GM03348 (cell line): ENCODE measurements around the gene LMX1B.
"Not testable (repeated sequence)": the region's sequence is repeated elsewhere in the genome, so short reads cannot be mapped to it uniquely, and the experiment has no call there.

Experiments
- DNase-seq: peaks from one replicate; pipeline ENCODE4 v3.0.0; 2012; ENCODE audit warnings: low spot score

Gene LMX1B

DNA sequence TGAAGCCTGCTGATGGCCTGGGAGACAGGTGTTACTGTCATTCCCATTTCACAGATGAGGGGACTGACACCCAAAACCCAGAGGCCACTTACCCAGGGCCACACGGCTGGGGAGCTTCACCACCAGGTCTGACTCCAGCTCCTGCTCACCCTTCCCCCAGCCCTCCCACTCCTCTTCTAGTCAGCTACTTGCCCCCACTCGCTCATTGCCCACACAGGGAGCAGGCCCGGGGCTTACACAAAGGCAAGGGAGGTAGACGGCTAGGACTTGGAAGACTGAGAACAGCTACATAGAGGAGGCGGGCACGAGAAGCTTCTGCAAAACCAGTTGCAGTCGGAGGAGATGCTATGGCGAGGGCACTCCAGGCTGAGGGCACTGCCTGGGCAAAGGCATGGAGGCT is 21.3 kb downstream of the LMX1B start:
- no peak for DNase-seq

DNA sequence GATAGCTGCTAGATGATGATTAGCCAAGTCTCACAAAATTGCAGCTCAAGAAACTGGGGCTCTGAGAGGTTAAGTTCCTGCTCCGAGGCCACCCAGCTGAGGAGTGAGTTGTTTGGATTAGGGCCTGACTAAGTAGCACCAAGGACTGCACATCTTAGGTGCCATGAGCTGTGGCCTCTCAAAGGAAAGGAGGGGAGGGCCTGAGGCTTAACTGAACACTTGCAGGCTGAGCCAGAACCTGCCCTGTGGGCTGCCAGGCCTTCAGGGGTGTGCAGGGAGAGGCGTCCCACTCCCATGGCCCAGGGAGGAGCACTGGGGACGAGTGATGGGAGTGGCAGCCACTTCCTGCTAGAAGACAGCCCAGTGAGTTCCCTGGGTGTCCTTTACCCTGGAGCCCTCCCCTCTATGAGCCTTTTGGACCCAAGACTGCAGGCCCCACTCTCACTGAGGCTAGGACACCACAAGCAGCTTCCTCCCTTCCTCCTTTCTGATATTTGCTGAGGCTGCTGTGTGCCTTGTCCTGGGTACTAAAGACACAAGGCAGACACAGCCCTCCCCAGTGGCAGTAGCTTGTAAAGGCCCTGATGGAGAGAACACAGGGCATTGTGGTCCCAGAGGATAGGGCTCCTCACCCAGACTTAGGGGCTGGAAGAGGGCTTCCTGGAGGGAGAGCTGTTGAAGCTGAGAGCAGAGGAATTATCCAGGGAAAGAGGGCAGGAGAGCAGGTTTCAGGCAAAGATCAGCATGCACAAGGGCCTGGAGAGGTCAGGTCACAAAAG is 22.1 kb downstream of the LMX1B start:
- no peak for DNase-seq

DNA sequence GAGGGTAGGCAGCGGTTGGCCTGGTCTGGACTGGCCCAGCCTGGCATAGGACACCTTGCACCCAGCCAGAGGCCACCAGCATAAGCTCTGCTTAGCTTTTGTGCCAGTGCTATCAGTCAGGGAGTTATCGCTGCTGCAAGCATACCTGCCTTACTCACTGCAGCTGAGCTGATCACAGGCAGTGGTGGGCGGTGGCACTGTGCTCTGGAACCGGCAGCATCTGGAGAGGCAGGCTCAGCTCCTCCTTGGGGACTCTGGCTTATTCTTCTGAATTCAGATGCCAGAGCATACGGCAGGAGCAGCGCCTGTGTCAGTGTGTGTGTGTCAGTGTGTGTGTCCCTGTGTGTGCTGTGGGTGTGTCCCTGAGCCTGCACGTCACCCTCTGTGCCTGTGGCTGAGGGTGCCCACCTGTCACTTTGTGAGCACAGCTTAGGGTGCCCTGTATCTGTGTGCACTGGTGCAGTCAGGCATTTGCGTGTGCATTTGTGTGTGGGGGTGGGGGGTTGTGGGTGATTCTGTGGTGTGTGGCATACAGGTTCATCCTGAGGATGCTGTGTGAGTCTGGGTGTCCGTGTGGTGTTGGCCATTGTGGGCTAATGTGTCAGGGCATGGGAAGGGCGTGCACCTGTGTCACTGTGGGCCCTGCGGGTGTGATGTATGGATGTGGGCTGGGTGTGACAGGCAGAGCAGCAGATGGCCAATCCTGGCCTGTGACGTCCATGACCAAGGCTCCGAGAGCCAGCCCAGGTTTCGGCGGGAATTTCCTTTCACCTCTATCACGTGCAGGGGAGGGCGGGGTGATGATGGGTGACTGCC is 23.5 kb downstream of the LMX1B start:
- no peak for DNase-seq

DNA sequence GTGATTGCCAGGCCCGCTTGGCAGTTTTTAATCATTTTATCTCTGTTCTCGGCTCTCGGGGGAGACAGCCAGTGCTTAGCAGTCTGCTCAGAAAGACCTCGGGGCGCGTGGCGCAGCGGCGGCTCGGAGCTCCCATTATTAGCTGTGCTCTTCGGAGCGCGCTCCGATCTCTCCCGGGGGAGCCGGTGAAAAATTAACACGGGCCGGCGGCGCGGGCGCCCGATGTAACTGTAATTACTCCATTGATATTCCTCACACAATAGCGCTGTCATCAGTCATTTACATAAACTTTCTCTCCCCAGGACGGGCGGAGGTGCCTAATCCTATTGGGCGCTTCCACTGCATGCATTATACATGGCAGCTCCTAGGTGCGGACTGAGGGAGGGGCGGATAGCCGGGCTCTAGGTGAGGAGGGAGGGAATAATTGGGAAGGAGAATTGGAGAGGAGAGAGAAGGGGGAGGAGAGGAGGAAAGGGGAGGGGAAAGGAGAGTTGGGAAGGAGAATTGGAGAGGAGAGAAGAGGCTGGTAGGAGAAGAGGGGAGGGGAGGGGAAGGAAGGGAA is 24.9 kb downstream of the LMX1B start:
- no peak for DNase-seq

DNA sequence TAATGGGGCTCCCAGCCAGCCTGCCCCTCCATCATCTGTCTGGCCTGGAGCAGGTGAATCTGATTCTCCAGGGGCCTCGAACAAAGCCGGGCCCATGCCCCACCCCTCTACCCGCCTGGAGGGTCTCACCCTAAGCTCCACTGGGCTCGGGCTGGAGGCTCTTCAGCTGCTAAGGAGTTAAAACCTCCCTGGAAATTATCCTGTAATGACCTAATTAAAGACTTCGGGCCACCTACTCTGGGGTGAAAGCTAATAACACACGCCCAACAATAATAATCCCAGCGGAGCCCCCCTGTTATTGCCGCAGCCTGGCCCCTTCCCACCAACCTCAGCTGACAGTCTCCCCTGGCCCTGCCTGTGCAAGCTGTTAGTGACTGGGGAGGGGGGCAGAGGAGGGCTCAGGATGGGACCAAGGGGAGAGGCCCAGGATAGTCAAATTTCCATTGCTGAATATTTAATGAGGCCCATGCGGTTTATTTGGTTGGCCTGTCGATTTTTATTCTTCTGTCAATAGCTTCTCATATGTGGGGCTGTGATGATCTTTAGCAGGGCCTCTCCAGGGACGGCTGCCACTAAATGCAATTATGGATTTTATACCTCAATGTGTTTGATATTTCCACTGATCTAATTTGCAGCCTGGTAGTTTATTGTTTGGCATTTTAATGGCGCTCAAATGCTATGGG is 25.7 kb downstream of the LMX1B start:
- DNase-seq: no peak

DNA sequence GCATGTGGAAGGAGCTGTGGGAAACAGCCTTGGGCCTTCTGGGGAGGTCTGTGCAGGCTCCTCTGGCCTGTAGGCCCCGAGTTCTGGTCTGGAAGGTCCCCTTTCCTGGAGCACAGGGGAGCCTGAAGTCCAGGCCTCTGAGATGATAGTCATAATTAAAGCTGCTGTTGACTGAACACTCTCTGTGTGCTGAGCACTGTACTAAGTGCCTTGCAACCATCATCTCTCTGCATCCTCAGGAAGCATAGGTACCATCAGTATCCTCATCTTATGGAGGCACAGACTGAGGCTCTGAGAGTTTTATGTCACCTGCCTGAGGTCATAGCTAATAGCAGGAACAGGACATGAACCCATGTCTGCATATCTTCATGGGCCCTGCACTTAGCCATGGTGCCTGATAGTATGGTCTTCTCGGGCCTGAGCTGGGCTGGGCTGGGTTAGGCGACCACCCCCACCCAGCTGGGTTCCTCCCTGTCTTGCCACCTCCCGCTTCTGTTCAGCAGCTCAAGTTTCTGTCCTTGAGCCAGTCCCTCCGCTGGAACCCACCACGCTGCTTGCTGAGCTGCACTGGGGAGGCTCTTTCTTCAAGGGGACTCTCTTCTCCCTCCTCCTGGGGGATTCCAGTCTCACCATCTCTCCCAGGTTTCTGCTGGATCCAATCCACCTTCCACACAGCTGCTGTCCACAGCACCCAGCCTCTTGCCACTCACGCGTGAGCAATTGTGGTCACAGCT is 27.6 kb downstream of the LMX1B start:
- DNase-seq: no peak

DNA sequence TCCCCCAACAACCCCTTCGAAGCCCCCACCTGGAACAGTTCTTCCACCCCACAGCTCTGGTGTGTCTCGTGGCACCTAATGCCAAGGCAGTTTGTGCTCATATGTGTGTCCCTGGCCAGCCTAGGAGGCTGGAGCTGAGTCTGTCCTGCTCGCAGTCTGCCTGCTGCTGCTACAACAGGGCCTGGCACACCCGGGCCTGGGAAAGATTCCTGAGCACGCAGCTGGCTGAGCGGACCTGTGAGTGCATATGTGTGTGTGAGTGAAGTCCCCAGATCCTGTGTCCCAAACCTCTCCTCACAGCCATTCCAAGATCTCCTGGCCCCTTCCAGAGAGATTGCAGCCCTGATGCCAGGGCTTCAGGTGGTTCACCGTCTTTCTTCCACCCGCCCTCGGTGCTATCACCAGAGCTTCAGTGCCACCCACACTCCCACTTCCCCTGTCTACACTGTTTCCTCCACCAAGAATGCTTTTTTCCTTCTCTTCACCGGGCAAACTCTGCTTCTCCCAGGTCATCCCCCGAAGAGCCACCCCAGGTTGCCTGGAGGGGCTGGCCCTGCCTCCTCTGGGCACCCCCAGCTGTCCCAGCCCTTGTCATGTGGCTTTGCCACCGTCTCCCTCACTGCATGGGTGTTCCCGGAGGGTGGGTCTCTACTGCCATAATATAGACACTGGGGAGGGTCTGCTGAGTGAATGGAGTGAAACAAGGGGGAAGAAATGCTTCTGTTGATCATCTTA is 28.4 kb downstream of the LMX1B start:
- DNase-seq: no peak

DNA sequence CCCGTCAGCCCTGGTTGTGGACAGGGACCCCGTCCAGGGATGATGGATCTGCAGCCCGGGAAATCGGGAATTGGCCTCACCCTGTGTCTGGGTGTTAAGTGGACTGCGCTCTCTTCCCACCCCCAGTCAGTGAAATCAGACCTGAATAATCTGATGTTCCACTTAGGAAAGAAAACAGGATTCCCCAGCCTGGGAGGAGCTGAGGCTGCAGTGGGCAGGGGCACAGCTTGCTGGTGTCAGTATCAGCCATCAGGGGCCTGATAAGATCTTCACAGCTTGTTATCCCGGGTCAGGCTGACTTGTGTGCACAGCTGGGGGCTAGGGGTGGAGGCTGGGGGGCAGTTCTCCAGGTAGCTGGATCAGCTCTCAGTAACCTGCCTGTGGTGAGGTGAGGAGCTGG is 29.1 kb downstream of the LMX1B start:
- no peak for DNase-seq

DNA sequence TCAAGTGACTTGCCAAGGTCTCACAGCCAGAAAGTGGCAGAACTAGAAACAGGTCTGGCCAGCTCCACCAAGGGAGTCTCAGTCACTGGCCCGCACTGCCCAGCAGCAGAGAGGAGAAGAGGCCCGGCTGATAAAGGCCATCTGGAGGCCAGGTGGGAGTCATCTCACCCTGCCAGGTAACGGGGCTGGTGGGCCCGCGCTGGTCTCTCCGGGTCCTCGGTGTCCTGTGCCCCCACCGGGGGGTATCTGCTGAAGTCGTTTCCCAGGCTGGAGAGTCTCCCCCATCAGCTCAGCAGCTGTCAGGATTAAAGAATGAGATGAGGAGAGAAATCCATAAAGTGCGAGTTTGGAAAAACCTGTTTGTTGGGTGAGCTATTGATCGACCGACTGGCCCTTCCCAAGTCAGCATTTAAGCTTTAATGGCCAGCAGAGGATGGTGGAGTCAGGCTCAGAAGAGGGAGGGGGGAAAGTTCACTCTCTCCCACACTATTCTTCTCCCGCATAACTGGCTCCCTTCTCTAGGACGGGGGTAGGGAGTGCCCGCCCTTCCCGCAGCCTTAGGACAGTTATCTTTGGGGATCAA is 30.3 kb downstream of the LMX1B start:
- no peak for DNase-seq

DNA sequence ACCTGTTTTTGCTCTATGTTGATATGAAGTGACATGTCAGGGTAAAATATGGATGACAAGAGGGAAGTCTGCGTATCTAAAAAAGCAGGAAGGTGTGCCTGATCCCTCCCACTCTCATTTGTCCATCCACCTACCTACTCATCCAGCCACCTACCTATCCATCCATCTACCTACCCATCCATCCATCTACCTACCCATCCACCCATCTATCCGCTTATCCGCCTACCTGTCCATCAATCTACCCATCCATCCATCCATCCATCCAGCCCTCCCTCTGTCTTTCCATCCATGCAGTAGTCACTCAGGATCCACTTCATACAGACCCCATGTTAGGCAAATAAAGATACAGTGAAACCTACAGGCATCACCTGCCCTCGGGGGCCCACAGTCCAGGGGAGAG is 32.4 kb downstream of the LMX1B start:
- DNase-seq: no peak

DNA sequence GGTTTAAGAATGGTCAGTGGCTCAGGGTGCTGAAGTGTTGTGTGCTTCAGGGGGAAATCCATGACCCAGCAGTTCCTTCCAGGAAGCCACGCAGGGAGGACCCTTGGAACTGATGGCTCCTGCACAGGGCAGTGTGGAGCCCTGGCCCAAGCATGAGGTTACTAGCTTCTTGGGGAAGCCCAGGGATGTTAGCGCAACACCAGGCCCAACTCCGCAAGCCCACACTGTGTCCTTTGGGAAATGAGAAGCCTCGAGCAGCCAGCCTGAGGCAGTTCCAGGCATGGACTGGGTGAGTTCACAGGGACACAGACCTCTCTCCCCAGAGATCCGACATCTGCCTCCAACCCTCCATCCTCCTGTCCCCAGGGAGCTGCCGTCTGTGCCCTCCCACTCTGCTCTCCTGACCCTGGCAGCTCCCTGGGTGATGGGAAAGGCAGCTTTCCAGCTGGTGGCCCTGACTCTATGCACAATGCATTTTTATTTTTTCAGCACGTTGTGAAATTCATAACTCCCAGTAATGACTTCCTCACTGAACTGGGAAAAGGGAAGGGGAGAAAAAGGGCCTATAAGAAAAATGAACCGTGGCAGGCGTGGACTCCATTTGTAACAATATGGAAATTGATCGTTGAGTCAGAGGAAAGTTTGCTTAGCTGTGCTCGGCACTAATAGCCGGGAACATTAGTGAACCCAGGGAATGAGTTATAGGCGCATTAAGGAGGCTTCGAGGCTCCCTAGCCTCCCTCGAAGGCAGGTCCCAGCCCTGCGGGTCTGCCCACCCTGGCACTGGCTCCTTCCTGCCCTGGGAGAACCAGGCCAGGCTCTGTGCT is 34.1 kb downstream of the LMX1B start:
- DNase-seq: no peak

DNA sequence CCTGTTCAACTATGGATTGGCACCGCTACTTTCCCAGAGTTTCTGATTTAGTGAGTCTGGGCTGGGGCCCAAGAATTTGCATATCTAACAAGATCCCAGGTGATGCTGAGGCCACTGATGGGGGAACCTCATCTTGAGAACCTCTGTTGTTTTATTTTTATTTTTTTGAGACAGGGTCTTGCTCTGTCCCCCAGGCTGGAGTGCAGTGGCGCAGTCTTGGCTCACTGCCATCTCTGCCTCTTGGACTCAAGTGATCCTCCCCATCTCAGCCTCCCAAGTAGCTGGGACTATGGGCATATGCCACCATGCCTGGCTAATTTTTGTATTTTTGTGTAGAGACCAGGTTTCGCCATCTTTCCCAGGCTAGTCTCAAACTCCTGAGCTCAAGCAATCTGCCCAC is 35.7 kb downstream of the LMX1B start:
- no peak for DNase-seq

DNA sequence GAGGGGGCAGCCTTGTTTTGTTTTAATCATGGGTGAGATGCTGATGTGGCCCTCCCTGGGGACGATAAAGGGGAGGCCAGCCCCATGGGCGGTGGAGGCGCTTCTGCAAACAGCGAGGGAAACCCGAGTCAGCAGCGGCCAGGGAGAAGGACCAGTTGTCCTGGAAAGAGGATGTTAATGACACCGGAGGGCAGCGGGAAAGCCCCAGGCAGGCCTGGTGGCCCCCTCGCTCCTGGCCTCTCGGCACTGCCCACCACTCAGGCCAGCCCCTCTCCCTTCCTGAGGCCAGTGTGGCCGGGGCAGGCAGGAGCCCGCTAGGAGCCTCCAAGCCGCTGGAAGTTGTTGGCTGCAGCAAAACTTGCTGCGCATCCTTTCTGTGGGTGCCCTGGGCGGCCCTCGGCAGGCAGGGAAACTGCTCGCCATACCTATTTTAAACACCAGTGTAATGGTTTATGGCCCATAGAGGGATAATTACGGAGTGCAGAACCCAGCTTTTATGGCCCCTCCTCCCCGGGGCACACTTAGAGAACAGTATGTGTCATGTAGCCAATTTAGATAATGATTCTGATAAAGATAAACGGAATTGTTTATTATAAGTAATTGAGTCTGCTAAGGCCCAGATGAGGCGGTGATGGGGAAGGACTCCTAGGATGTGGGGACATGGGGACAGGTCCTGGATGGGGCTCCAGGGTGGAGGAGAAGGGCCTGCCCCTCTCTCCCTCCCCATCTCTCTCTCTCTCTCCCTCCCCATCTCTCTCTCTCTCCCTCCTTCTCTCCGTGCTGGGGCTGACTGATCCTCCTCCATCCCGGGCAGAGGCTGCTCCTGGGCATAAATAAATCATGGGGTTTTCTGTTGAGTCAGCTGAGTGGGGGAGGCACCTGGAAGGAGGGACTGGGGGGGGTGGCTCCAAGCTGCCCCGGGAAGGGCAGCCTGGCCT is 36.9 kb downstream of the LMX1B start:
- DNase-seq: no peak

DNA sequence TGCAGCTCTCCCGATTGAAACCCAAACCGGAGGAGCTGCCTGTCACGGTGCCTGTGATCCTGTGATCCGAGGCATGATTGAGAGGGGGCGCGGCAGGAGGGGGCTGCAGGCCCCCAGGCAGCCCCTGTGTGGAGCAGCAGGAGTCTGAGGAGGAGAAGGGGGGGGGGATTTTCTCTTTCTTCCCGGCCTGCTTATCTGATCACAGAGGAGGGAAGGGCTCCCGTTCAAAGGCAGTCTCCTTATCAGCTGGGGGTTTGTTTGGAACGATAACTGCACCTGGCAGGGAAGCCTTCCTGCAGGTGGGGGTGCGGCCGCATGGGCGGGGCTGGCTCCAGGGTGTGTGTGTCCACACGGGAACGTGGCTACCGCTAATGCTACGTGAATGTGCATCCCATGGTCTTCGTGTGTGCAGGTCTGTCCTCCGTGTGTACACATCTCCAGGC is 38.4 kb downstream of the LMX1B start:
- no peak for DNase-seq

DNA sequence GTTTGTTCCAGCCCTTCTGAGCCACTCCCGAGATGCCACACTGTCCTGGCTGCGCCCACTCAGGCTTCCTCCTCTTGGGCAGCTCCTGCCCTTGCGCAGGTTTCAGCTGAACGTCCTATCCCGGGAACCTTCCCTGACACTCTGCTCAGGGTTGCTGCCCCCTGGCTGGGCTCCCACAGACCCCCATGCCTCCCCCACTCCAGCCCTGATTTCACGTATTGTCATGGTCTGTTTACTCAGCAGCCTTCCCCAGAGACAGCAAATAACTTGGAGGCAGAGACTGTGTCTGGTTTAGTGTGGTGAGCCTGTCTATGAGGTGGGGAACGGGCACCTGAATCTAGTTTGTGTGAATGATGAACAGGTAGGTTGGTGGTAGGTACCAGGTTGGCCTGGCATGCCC is 40.4 kb downstream of the LMX1B start:
- DNase-seq: no peak

DNA sequence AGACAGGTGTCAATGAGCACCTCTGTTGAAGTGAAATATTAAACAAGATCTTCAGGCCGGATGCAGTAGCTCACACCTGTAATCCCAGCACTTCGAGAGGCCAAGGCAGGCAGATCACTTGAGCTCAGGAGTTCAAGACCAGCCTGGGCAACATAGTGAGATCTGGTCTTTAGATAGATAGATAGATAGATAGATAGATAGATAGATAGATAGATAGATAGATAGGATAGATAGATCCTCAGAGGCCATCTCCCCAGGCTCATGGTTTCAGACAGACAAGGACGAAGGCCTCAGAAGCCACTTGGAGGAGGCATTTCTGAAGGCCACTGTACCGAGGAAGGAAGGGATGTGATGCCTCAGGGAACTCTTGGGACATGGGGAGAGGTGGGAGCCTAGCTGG is 42.5 kb downstream of the LMX1B start:
- DNase-seq: not testable (repeated sequence)

DNA sequence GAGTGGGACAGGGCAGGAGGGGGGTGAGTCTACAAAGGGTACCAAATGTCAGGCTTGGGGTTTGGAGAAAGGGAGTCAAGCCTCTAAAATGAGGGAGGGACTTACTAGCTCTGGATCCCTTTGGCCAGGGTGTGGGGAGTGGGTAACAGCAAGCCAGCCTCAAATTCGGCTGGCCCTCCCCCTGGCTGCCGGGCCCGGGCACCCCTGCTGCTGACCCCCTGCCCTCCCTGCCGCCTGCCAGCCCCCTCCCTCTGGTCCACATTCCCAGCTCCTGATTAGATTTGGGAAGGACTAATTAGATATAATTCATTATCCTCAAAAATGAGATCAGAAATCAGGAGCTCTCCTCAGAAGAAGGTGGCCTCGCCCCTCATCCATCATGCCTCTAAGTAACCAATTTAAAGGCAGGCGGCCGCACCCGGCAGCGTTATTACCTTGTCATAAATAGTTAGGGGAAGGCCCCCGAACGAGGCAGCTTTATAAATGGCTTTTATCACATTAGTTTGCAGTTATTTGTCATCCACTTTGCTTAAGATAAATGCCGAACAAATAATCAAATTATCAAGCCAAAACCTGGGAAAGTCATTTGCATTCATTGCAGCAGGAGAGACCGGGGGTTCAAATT is 44.6 kb downstream of the LMX1B start:
- DNase-seq: no peak

DNA sequence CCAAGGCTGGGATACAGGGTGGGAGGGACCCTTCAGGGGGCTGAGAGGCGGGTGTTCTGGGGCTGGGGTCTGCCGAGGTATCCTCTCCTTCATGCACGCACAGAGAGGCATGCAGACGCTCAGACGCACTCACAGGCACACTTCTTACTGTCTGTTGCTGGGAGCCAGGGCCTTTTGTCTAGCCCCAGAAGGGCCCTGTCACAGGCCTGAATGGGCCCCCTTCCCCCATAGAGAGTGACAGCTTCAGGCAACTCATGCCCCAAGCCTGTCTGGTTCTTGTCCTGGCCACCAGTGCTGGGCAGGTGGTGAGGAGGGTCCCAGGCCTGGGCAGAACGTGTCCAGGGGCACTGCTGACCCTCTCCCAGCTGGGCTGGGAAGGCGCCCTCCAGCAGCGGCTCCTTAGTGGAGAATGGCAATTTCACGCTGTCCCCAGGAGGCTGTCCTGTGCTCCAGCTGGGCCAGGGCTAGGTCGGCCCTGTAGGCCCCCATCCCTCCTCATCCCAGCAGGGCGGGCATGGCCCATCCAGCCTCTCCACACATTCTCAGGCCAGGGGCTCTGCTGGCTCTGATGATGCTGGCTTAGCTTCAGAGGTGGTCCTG is 45.3 kb downstream of the LMX1B start:
- DNase-seq: no peak
